Upper lobe of left lung (tissue), 6 donors: ENCODE data around the gene PPP1R8. TPM values are rescaled to one million over a fixed set of nuclear protein-coding genes. Genes with fewer than 3 reads are reported as not detected.

Experiments used
- ATAC-seq, 2 donors: fragments of 200-7000 bp; cut with Tn5 transposase; one replicate each; pipeline ENCODE4 v1.9.1; 2022; ENCODE audit warnings: mild to moderate bottlenecking in 2 of 2, moderate library complexity in 2 of 2; ENCODE audit not compliant: low FRiP score in 2 of 2
- DNase-seq, 2 donors: peaks; one replicate each; pipeline ENCODE4 v3.0.0-alpha.2; 2019 to 2020
- H3K27ac ChIP-seq, 4 donors: fragments of 200-600 bp; sonication (generic); one replicate each; pipeline ENCODE4 v1.5.1; 2016 to 2019
- H3K27me3 ChIP-seq, 4 donors: fragments of 200-600 bp; sonication (generic); one replicate each; pipeline ENCODE4 v1.5.1; 2017 to 2019
- H3K36me3 ChIP-seq, 4 donors: fragments of 200-600 bp; sonication (generic); one replicate each; pipeline ENCODE4 v1.5.1; 2016 to 2019
- H3K4me1 ChIP-seq, 4 donors: fragments of 200-600 bp; sonication (generic); one replicate each; pipeline ENCODE4 v1.5.1; 2018 to 2019
- H3K4me3 ChIP-seq, 4 donors: fragments of 200-600 bp; sonication (generic); one replicate each; pipeline ENCODE4 v1.5.1; 2017 to 2019; ENCODE audit warnings: mild to moderate bottlenecking in 2 of 4, moderate library complexity in 1 of 4
- H3K9me3 ChIP-seq, 4 donors: fragments of 200-600 bp; sonication (generic); one replicate each; pipeline ENCODE4 v1.5.1; 2018 to 2019
- EP300 ChIP-seq, 4 donors: sonication (generic); formaldehyde crosslinking; IDR thresholded peaks; one replicate each; pipeline ENCODE4 v1.5.1; 2017; ENCODE audit warnings: antibody characterized with exemption in 4 of 4, control low read depth in 2 of 4
- POLR2A ChIP-seq, 4 donors: fragments of 450-650 bp; IDR thresholded peaks; one replicate each; pipeline ENCODE4 v1.5.1; 2016 to 2017; ENCODE audit warnings: antibody characterized with exemption in 4 of 4, mild to moderate bottlenecking in 2 of 4
- POLR2AphosphoS5 ChIP-seq, 2 donors: sonication (generic); formaldehyde crosslinking; IDR thresholded peaks; one replicate each; pipeline ENCODE4 v1.5.1; 2017; ENCODE audit warnings: antibody characterized with exemption in 2 of 2
- WGBS, 2 donors: methylation state at CpG; one replicate each; pipeline ENCODE4 v1.1.5; 2017 to 2018; 5-methylcytosine and 5-hydroxymethylcytosine counted together
- total RNA-seq, 6 donors: library from RNA; depleted of rRNA in 4 of 6; stranded (reverse); fragments of >200 nt in 4 of 6; gene quantifications; one replicate each; pipeline versions ENCODE4 v1.1.0 to v1.2.1, GENCODE V29; 2016 to 2021
- TF ChIP-seq, protein P1 (sequence below), 6 experiments: fragments of 450-650 bp in 4 of 6; fragments of 200-600 bp in 2 of 6; sonication (generic) in 2 of 6; IDR thresholded peaks; one replicate each; pipeline ENCODE4 v1.5.1; 2016 to 2019; ENCODE audit warnings: antibody characterized with exemption in 6 of 6
- donor health status: DM: no; HTN: no; CAD: no; lungs with moderate emphysema.
- donor health status: DM: no; HTN: yes; CAD: no; lungs with severe emphysema.

PPP1R8 gene
- total RNA-seq, 6 donors from 2014 or later = 12.7 to 36.0 (median 29.9) TPM

DNA sequence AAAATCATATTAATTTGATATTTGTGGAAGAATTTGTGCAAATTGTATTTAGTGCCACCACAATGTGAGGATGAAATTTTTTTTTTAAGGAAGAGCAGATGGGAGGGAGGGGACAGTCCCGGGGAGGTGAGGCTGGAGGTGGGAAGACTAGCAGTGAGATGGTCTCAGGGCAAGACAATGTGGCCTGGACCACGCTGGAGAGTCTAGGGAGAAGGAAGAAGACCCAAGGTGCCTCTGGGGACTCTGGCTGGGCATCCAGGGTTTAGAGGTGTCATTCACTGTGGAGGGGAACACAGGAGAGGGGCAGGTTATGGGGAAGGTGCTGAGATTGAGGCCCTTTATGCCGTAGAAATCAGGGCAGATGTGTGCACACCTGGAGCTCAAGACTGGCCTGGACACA, 31.4 kb downstream of the PPP1R8 start:
- TF ChIP-seq EP300 (IDR thresholded peaks at IDR 0.05) (no peak), POLR2A (IDR thresholded peaks at IDR 0.05) (no peak), POLR2AphosphoS5 (IDR thresholded peaks at IDR 0.05) (no peak)
- TF ChIP-seq, protein P1, sequence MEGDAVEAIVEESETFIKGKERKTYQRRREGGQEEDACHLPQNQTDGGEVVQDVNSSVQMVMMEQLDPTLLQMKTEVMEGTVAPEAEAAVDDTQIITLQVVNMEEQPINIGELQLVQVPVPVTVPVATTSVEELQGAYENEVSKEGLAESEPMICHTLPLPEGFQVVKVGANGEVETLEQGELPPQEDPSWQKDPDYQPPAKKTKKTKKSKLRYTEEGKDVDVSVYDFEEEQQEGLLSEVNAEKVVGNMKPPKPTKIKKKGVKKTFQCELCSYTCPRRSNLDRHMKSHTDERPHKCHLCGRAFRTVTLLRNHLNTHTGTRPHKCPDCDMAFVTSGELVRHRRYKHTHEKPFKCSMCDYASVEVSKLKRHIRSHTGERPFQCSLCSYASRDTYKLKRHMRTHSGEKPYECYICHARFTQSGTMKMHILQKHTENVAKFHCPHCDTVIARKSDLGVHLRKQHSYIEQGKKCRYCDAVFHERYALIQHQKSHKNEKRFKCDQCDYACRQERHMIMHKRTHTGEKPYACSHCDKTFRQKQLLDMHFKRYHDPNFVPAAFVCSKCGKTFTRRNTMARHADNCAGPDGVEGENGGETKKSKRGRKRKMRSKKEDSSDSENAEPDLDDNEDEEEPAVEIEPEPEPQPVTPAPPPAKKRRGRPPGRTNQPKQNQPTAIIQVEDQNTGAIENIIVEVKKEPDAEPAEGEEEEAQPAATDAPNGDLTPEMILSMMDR (IDR thresholded peaks at IDR 0.05) = no peak
- no peaks in the 10 kb centered on the region for H3K9me3 ChIP-seq
- no peaks in the 10 kb centered on the region for H3K27me3 ChIP-seq
- H3K4me1 ChIP-seq = peaks cover 6 to 24% (median 18%) of the 10 kb centered on the region in 4 donors
- no peak overlapping the region for H3K4me3 ChIP-seq
- DNase-seq (no peak), ATAC-seq (no peak)
- no peaks in the 10 kb centered on the region for H3K36me3 ChIP-seq
- H3K27ac ChIP-seq = peak overlapping the region in 3 of 4 donors; percentile 67 to 87 (median 82)
- 85 to 91% methylated on average over 2 to 3 of the region's 3 CpGs for WGBS, 2 donors

DNA sequence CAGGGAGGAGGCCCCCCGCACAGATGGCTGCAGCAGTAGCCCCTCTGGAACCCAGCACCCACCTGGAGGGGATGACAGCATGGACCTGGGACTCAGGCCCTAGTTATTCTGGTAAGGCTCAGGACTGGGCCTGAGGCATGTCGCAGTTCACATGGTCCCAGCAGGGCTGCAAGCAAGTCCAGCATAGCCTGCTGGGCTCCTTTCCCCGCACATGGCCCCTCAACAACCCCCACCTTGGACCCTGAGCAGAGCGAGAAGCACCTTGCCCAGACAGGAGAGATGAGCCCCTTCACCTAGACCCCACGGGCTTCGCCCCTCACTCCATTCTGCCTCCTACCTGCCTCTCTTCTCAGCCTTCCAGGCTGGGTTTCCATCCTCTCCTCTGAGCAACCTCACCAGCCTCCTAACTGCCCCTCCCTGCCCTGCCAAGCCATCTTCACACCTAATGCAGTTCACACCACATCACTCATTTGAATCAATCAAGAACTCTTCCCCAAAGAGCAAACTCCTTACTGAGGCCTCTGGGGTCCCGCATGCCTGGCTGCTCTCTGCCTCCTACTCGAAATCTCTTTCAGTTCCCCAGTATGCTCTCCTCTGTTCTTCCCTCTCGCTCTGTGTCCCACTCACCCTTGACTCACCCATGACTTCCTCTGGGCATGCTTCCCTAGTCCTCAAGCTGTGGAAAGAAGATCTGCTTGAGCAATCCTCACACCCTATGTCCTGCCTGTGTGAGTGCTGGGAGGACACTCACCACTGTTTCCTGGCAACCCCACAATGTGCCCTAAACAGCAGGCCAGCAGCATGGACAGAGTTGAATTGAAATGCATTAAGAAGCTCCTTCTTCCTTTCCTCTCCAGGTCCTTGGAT, 32.3 kb downstream of the PPP1R8 start:
- H3K4me1 ChIP-seq = peaks cover 6 to 23% (median 17%) of the 10 kb centered on the region in 4 donors

GRCh38 chr1:27863538-27863915, 32.9 kb downstream of the PPP1R8 start:
- peak in 1 of 2 donors; percentile 70 for DNase-seq
- Histone ChIP-seq H3K9me3 (no peaks in the 10 kb centered on the region), H3K27ac (peak overlapping the region; percentile 76 to 87 (median 82)), H3K27me3 (no peaks in the 10 kb centered on the region), H3K4me1 (peaks cover 2 to 19% (median 14%) of the 10 kb centered on the region in 4 donors), H3K4me3 (no peak overlapping the region), H3K36me3 (no peaks in the 10 kb centered on the region)
- TF ChIP-seq, protein P1 (IDR thresholded peaks at IDR 0.05) = no peak
- TF ChIP-seq POLR2AphosphoS5 (IDR thresholded peaks at IDR 0.05) (no peak), EP300 (IDR thresholded peaks at IDR 0.05) (peak in 1 of 4 donors; percentile 4), POLR2A (IDR thresholded peaks at IDR 0.05) (no peak)
- WGBS, 2 donors = 60 to 100% methylated on average over 1 of the region's 1 CpG
- ATAC-seq = peak; percentile 68 to 80

More for the DNA sequence above, 32.3 kb downstream of the PPP1R8 start:
- Histone ChIP-seq H3K27ac (peak overlapping the region; percentile 76 to 87 (median 82)), H3K27me3 (no peaks in the 10 kb centered on the region), H3K36me3 (no peaks in the 10 kb centered on the region), H3K9me3 (no peaks in the 10 kb centered on the region), H3K4me3 (peak overlapping the region in 1 of 4 donors; percentile 19)
- 77 to 81% methylated on average over 8 to 9 of the region's 9 CpGs for WGBS, 2 donors
- peak; percentile 88 to 89 for ATAC-seq
- peak in 1 of 2 donors; percentile 86 for DNase-seq
- TF ChIP-seq POLR2AphosphoS5 (IDR thresholded peaks at IDR 0.05) (peak; percentile 85 to 95), EP300 (IDR thresholded peaks at IDR 0.05) (peak in 3 of 4 donors; percentile 54 to 89 (median 65)), POLR2A (IDR thresholded peaks at IDR 0.05) (peak in 1 of 4 donors; percentile 80)
- TF ChIP-seq, protein P1 (IDR thresholded peaks at IDR 0.05) = no peak

DNA sequence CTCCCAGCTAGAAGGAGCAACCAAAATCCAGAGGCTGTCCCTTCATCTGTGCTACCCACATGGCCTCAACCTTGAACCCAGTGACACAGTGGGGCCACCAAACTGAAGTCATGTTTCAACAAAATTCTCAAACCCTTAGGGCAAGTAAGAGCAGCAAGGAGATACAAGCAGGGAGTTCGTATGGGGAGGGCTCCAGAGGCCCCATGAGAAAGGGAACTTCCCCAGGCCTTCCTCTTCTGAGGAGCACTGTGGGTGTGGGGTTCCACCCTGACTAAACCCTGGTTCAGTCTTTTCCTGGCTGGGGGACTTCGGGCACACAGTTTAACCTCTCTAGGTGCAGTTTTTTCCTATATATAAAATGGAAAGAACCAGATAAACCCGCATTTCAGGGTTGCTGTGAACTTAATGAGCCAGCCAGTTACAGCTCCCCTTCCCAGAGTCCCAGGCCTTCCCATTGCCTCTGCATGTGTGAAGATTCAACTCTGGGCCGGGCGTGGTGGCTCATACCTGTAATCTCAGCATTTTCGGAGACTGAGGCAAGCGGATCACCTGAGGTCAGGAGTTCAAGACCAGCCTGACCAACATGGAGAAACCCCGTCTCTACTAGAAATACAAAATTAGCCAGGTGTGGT, 33.8 kb downstream of the PPP1R8 start:
- DNase-seq = peak in 1 of 2 donors; percentile 72

More for the DNA sequence above, 33.8 kb downstream of the PPP1R8 start:
- peak in 1 of 2 donors; percentile 76 for ATAC-seq
- no peak overlapping the region for H3K4me3 ChIP-seq
- peaks cover 9 to 24% (median 20%) of the 10 kb centered on the region in 4 donors for H3K4me1 ChIP-seq
- TF ChIP-seq EP300 (IDR thresholded peaks at IDR 0.05) (no peak), POLR2AphosphoS5 (IDR thresholded peaks at IDR 0.05) (no peak), POLR2A (IDR thresholded peaks at IDR 0.05) (peak in 1 of 4 donors; percentile 45)
- TF ChIP-seq, protein P1 (IDR thresholded peaks at IDR 0.05) = no peak
- no peaks in the 10 kb centered on the region for H3K27me3 ChIP-seq
- H3K27ac ChIP-seq = peak overlapping the region; percentile 76 to 87 (median 82)
- 65 to 68% methylated on average over 8 of the region's 8 CpGs for WGBS, 2 donors
- H3K36me3 ChIP-seq = no peaks in the 10 kb centered on the region
- H3K9me3 ChIP-seq = no peaks in the 10 kb centered on the region
